Astrocyte of the cerebellum (primary cell): ENCODE measurements around the gene METAP1D.
A peak's percentile ranks its signal among the peaks of the same experiment; 100 is the strongest.

Experiments
- DNase-seq: peaks from one replicate; pipeline ENCODE4 v3.0.0-alpha.2; 2011; ENCODE audit warnings: low read depth
- H3K4me3 ChIP-seq: 2 replicates; pipeline ENCODE4 v1.5.1; 2011; ENCODE audit warnings: mild to moderate bottlenecking, low read depth, low read length, moderate library complexity
- CTCF ChIP-seq: IDR thresholded peaks from 2 replicates; pipeline ENCODE4 v1.5.1; 2012; ENCODE audit warnings: low read length, low read depth, moderate library complexity, mild to moderate bottlenecking; ENCODE audit errors: missing control alignments
- in situ Hi-C: cut with HindIII; loops from 2 replicates; pipeline ENCODE4 v1.10.0; 2017; ENCODE audit warnings: low sequenced_read_pairs

The METAP1D gene

GRCh38 chr2:172106108-172106961 lies 106.6 kb downstream of the METAP1D start:
- no peak for DNase-seq
- H3K4me3 ChIP-seq, result peak overlapping the region; percentile 36
- in situ Hi-C loops, result no loop called here
- TF ChIP-seq CTCF, result peak; percentile 37

GRCh38 chr2:172107690-172108586 lies 108.2 kb downstream of the METAP1D start:
- no peak for TF ChIP-seq CTCF
- DNase-seq, result no peak
- in situ Hi-C loops, result no loop called here
- no peak overlapping the region for H3K4me3 ChIP-seq

GRCh38 chr2:172108587-172108930 lies 108.8 kb downstream of the METAP1D start:
- DNase-seq, result no peak
- in situ Hi-C loops, result no loop called here
- no peak overlapping the region for H3K4me3 ChIP-seq
- no peak for TF ChIP-seq CTCF

GRCh38 chr2:172109256-172109987 lies 109.7 kb downstream of the METAP1D start:
- no peak for DNase-seq
- TF ChIP-seq CTCF, result no peak
- in situ Hi-C loops, result no loop called here
- H3K4me3 ChIP-seq, result no peak overlapping the region

GRCh38 chr2:172109988-172110811 lies 110.4 kb downstream of the METAP1D start:
- in situ Hi-C loops, result no loop called here
- H3K4me3 ChIP-seq, result no peak overlapping the region
- DNase-seq, result no peak
- TF ChIP-seq CTCF, result no peak
